SK-N-SH treated with all-trans-retinoic acid at 6 μM for 48 hours (cell line): ENCODE results near the gene DNAJB7.

ENCODE experiments used
- ATAC-seq: fragments of 200-7000 bp; cut with Tn5 transposase; 3 replicates; pipeline ENCODE4 v1.9.1; 2020; ENCODE audit warnings: mild to moderate bottlenecking, moderate library complexity
- ARNTL ChIP-seq: fragments of 450-650 bp; formaldehyde crosslinking; IDR thresholded peaks from 2 replicates; pipeline ENCODE4 v1.5.0; 2020; ENCODE audit warnings: low read depth, mild to moderate bottlenecking, moderate library complexity, borderline replicate concordance
- CSDC2 ChIP-seq: fragments of 250-450 bp; sonication (Bioruptor Pico); IDR thresholded peaks from 2 replicates; pipeline ENCODE4 v1.5.0; 2020; ENCODE audit warnings: mild to moderate bottlenecking, moderate library complexity
- ESRRG ChIP-seq: fragments of 250-450 bp; sonication (Bioruptor Pico); IDR thresholded peaks from 2 replicates; pipeline ENCODE4 v1.6.1; 2021; ENCODE audit warnings: mild to moderate bottlenecking
- GLIS3 ChIP-seq: fragments of 250-450 bp; sonication (Bioruptor Pico); IDR thresholded peaks from 2 replicates; pipeline ENCODE4 v1.5.0; 2020; ENCODE audit warnings: mild to moderate bottlenecking, moderate library complexity
- ISL1 ChIP-seq: fragments of 250-450 bp; sonication (Bioruptor Pico); IDR thresholded peaks from 2 replicates; pipeline ENCODE4 v2.1.2; 2022; ENCODE audit warnings: mild to moderate bottlenecking, moderate library complexity
- OSR1 ChIP-seq: fragments of 250-450 bp; sonication (Bioruptor Pico); IDR thresholded peaks from 2 replicates; pipeline ENCODE4 v1.8.0; 2022; ENCODE audit warnings: moderate library complexity, mild to moderate bottlenecking, inconsistent platforms
- PPARA ChIP-seq: fragments of 250-450 bp; sonication (Bioruptor Pico); IDR thresholded peaks from 2 replicates; pipeline ENCODE4 v1.5.0; 2020; ENCODE audit warnings: mild to moderate bottlenecking, borderline replicate concordance
- RARB ChIP-seq: fragments of 250-450 bp; sonication (Bioruptor Pico); IDR thresholded peaks from 2 replicates; pipeline ENCODE4 v1.8.0; 2021; ENCODE audit warnings: mild to moderate bottlenecking, moderate library complexity
- TCF4 ChIP-seq: fragments of 250-450 bp; sonication (Bioruptor Pico); IDR thresholded peaks from 2 replicates; pipeline ENCODE4 v1.8.0; 2021; ENCODE audit warnings: mild to moderate bottlenecking, moderate library complexity, borderline replicate concordance
- ZC3H10 ChIP-seq: fragments of 250-450 bp; sonication (Bioruptor Pico); IDR thresholded peaks from 2 replicates; pipeline ENCODE4 v1.5.1; 2021; ENCODE audit warnings: mild to moderate bottlenecking, moderate library complexity
- ZFP3 ChIP-seq: fragments of 250-450 bp; sonication (Bioruptor Pico); IDR thresholded peaks from 2 replicates; pipeline ENCODE4 v1.5.0; 2020; ENCODE audit warnings: mild to moderate bottlenecking, moderate library complexity
- ZNF565 ChIP-seq: fragments of 450-650 bp; formaldehyde crosslinking; conservative IDR thresholded peaks from 2 replicates; pipeline ENCODE4 v1.5.0; 2020; ENCODE audit warnings: low read depth, mild to moderate bottlenecking, moderate library complexity
- ZNF70 ChIP-seq: fragments of 450-650 bp; formaldehyde crosslinking; IDR thresholded peaks from 2 replicates; pipeline ENCODE4 v1.5.0; 2020; ENCODE audit warnings: mild to moderate bottlenecking, moderate library complexity
- ZNF8 ChIP-seq: fragments of 450-650 bp; formaldehyde crosslinking; IDR thresholded peaks from 2 replicates; pipeline ENCODE4 v1.5.0; 2020; ENCODE audit warnings: mild to moderate bottlenecking, moderate library complexity
- TF ChIP-seq, protein P1 (sequence below): fragments of 250-450 bp; sonication (Bioruptor Pico); IDR thresholded peaks from 2 replicates; pipeline ENCODE4 v1.5.1; 2020; ENCODE audit warnings: low read depth, mild to moderate bottlenecking, moderate library complexity
- TF ChIP-seq, protein P2 (sequence below): fragments of 250-450 bp; sonication (Bioruptor Pico); IDR thresholded peaks from 2 replicates; pipeline ENCODE4 v1.5.1; 2021; ENCODE audit warnings: mild to moderate bottlenecking, moderate library complexity
- TF ChIP-seq, protein P3 (sequence below): fragments of 250-450 bp; sonication (Bioruptor Pico); IDR thresholded peaks from 2 replicates; pipeline ENCODE4 v1.8.0; 2020; ENCODE audit warnings: mild to moderate bottlenecking, moderate library complexity, borderline replicate concordance

DNAJB7 gene

DNA sequence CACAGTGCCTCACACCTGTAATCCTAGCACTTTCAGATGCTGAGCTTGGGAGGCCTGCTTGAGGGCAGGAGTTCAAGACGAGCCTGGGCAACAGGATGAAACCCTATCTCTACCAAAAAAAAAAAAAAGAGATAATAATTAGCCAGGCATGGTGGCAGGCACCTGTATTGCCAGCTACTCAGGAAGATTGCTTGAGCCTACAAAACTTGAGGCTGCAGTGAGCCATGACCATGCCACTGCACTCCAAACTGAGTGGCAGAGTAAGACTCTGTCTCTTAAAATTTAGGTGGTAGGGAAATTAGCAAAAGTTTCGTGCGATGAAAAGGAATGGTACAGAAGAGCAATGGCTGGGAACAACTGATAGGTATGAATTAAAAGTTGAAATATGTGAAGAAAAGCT lies 23.4 kb downstream of the DNAJB7 start:
- TF ChIP-seq ARNTL (no peak), RARB (CRISPR knock-in tag) (no peak), ESRRG (CRISPR knock-in tag) (no peak), OSR1 (CRISPR knock-in tag) (no peak), TCF4 (CRISPR knock-in tag) (no peak)
- TF ChIP-seq, protein P1, sequence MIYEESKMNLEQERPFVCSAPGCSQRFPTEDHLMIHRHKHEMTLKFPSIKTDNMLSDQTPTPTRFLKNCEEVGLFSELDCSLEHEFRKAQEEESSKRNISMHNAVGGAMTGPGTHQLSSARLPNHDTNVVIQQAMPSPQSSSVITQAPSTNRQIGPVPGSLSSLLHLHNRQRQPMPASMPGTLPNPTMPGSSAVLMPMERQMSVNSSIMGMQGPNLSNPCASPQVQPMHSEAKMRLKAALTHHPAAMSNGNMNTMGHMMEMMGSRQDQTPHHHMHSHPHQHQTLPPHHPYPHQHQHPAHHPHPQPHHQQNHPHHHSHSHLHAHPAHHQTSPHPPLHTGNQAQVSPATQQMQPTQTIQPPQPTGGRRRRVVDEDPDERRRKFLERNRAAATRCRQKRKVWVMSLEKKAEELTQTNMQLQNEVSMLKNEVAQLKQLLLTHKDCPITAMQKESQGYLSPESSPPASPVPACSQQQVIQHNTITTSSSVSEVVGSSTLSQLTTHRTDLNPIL (CRISPR knock-in tag) = no peak
- TF ChIP-seq, protein P2, sequence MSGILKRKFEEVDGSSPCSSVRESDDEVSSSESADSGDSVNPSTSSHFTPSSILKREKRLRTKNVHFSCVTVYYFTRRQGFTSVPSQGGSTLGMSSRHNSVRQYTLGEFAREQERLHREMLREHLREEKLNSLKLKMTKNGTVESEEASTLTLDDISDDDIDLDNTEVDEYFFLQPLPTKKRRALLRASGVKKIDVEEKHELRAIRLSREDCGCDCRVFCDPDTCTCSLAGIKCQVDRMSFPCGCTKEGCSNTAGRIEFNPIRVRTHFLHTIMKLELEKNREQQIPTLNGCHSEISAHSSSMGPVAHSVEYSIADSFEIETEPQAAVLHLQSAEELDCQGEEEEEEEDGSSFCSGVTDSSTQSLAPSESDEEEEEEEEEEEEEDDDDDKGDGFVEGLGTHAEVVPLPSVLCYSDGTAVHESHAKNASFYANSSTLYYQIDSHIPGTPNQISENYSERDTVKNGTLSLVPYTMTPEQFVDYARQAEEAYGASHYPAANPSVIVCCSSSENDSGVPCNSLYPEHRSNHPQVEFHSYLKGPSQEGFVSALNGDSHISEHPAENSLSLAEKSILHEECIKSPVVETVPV = no peak
- ATAC-seq = no peak

DNA sequence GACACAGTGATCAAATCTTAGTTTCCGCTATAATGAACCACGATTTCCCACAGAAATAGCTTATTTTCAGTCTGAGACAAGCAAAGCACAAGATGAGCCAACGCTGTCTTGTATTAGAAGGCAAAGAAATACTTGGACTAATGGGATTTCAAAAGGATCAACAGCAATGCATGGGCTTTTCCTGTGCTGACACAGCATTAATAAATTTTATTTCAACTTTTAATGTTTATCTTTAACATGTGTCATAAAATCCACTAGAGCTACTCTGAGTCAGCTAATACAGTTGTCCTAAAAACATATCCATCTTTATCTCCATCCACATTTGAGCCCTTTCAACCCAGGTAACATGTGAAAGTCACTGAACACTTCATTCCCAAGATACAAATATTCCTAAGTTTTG lies 27.3 kb downstream of the DNAJB7 start:
- ATAC-seq = no peak
- TF ChIP-seq GLIS3 (CRISPR knock-in tag) (no peak), ZNF70 (CRISPR knock-in tag) (no peak), PPARA (CRISPR knock-in tag) (no peak), ESRRG (CRISPR knock-in tag) (no peak), ARNTL (no peak), ZFP3 (CRISPR knock-in tag) (no peak), OSR1 (CRISPR knock-in tag) (no peak), CSDC2 (CRISPR knock-in tag) (no peak), ZNF8 (CRISPR knock-in tag) (no peak), TCF4 (CRISPR knock-in tag) (no peak), RARB (CRISPR knock-in tag) (no peak)
- TF ChIP-seq, protein P1 (CRISPR knock-in tag) = no peak
- TF ChIP-seq, protein P3, sequence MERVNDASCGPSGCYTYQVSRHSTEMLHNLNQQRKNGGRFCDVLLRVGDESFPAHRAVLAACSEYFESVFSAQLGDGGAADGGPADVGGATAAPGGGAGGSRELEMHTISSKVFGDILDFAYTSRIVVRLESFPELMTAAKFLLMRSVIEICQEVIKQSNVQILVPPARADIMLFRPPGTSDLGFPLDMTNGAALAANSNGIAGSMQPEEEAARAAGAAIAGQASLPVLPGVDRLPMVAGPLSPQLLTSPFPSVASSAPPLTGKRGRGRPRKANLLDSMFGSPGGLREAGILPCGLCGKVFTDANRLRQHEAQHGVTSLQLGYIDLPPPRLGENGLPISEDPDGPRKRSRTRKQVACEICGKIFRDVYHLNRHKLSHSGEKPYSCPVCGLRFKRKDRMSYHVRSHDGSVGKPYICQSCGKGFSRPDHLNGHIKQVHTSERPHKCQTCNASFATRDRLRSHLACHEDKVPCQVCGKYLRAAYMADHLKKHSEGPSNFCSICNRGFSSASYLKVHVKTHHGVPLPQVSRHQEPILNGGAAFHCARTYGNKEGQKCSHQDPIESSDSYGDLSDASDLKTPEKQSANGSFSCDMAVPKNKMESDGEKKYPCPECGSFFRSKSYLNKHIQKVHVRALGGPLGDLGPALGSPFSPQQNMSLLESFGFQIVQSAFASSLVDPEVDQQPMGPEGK (CRISPR knock-in tag) = no peak
- TF ChIP-seq, all 23 proteins: peak for 0

DNA sequence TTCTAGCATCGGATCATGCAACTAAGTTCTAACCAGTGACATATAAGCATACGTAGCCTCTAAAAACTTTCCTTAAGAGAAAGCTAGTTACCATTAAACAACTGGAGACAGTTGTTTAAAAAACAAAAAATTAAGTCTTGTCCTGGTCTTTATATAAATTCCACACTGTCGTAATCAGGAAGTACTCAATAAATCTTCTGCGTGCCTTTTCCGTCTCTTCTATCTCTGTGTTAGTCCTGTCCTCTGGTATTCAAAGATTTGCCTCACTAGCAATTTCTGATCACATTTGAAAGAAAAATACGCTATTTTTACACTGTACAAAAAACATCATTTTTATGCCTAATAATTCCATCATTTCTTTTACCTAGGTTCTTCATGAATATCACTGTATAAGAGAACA lies 32.8 kb downstream of the DNAJB7 start:
- no peak for ATAC-seq
- TF ChIP-seq ZC3H10 (no peak), ZNF70 (CRISPR knock-in tag) (no peak), OSR1 (CRISPR knock-in tag) (no peak), ARNTL (no peak), ZNF565 (CRISPR knock-in tag) (no peak), ZNF8 (CRISPR knock-in tag) (no peak), ZFP3 (CRISPR knock-in tag) (no peak), ISL1 (CRISPR knock-in tag) (no peak), PPARA (CRISPR knock-in tag) (no peak), ESRRG (CRISPR knock-in tag) (no peak), RARB (CRISPR knock-in tag) (no peak), GLIS3 (CRISPR knock-in tag) (no peak)
- TF ChIP-seq, protein P1 (CRISPR knock-in tag) = no peak
- TF ChIP-seq, protein P2 = no peak
